AG08396 (cell line): ENCODE results near the gene VDAC1.

ENCODE experiments used
- DNase-seq: peaks from one replicate; pipeline ENCODE4 v3.0.0; 2012; ENCODE audit warnings: low spot score, mixed read lengths

Gene VDAC1

GRCh38 chr5:133926489-133927299 lies 78.1 kb downstream of the VDAC1 start:
- DNase-seq: no peak

GRCh38 chr5:133925866-133926488 lies 78.8 kb downstream of the VDAC1 start:
- DNase-seq: no peak

- DNase-seq: no peak
Observed at GRCh38 chr5:133925269-133925668, 79.5 kb downstream of the VDAC1 start.

- no peak for DNase-seq
Observed at GRCh38 chr5:133924221-133924920, 80.4 kb downstream of the VDAC1 start.

GRCh38 chr5:133921979-133922378 lies 82.8 kb downstream of the VDAC1 start:
- no peak for DNase-seq
